Measurements from ENCODE around the gene CNTRL.

DNA sequence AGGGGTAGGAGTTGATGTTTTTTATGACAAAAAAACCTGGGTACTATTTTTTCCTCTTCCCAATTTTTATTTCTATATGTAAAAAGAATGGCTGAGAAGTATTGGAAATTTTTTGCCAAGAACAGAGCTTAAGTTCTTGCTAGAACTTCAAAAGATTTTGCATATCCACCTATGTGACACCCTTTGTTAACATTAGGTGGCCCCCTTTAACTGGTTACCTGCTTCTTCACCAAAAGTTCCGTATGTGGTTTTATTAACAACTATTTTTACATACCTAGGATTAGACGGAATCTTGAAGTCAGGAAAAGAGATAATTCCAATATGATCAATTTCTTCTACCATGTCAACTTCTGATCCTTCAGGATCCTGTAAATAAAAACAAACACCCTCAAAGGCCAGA, 40.2 kb upstream of the CNTRL start:
- TF ChIP-seq, protein P1, sequence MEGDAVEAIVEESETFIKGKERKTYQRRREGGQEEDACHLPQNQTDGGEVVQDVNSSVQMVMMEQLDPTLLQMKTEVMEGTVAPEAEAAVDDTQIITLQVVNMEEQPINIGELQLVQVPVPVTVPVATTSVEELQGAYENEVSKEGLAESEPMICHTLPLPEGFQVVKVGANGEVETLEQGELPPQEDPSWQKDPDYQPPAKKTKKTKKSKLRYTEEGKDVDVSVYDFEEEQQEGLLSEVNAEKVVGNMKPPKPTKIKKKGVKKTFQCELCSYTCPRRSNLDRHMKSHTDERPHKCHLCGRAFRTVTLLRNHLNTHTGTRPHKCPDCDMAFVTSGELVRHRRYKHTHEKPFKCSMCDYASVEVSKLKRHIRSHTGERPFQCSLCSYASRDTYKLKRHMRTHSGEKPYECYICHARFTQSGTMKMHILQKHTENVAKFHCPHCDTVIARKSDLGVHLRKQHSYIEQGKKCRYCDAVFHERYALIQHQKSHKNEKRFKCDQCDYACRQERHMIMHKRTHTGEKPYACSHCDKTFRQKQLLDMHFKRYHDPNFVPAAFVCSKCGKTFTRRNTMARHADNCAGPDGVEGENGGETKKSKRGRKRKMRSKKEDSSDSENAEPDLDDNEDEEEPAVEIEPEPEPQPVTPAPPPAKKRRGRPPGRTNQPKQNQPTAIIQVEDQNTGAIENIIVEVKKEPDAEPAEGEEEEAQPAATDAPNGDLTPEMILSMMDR (IDR thresholded peaks at IDR 0.05), result no peak
- TF ChIP-seq POLR2A (IDR thresholded peaks at IDR 0.05) (no peak), EP300 (IDR thresholded peaks at IDR 0.05) (no peak)

Measured in tibial nerve (tissue), 4 donors.